GM10266 (cell line): ENCODE measurements around the gene GH2.
"Not testable (repeated sequence)": the region's sequence is repeated elsewhere in the genome, so short reads cannot be mapped to it uniquely, and the experiment has no call there.

Experiments used
- DNase-seq: peaks from one replicate; pipeline ENCODE4 v3.0.0; 2012; ENCODE audit errors: extremely low spot score
- TF ChIP-seq, protein P1 (sequence below): IDR thresholded peaks from 2 replicates; pipeline ENCODE4 v1.5.1; 2012; ENCODE audit warnings: mild to moderate bottlenecking, low read depth; ENCODE audit not compliant: control insufficient read depth, insufficient read depth; ENCODE audit errors: missing control alignments

The GH2 gene

DNA sequence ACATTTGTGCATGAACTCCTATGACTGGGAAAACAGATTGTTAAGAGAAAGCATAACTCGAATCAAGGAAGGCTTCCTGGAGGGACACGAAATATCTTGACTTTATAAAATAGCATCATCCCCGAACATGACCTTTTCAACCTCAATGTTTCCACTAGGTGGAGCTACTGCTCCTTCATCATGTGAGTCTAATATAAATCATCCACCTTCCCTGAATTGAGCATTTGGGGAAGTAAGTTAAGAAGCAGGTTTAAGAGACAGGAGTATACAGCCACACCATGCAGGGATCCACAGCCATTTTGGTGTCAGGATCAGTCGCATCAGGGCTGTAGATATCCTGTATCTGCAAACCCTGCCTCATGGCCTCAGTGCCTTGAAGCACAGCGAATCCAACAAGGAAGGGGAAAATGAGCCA lies 22.1 kb upstream of the GH2 start:
- TF ChIP-seq, protein P1, sequence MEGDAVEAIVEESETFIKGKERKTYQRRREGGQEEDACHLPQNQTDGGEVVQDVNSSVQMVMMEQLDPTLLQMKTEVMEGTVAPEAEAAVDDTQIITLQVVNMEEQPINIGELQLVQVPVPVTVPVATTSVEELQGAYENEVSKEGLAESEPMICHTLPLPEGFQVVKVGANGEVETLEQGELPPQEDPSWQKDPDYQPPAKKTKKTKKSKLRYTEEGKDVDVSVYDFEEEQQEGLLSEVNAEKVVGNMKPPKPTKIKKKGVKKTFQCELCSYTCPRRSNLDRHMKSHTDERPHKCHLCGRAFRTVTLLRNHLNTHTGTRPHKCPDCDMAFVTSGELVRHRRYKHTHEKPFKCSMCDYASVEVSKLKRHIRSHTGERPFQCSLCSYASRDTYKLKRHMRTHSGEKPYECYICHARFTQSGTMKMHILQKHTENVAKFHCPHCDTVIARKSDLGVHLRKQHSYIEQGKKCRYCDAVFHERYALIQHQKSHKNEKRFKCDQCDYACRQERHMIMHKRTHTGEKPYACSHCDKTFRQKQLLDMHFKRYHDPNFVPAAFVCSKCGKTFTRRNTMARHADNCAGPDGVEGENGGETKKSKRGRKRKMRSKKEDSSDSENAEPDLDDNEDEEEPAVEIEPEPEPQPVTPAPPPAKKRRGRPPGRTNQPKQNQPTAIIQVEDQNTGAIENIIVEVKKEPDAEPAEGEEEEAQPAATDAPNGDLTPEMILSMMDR = peak; percentile 29
- not testable (repeated sequence) for DNase-seq

DNA sequence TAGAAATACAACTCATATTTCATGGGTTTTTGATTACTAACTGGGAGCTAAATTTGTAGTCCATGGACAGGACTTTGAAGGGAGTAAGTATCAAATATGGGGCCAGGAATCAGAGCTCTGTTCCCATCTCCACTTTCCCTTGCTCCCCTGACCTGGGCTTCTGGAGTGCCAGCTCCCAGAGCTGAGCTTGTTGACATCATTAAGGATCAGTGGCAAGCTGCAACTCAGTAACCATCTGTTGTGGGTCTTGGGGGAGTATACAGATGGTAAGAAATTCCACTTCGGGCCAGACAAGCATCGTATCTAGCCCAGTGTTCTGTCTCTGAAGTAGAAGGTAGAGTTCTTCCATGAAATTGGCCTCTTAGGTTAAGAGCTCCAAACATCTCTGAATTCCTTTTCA lies 20.2 kb upstream of the GH2 start:
- DNase-seq = not testable (repeated sequence)

DNA sequence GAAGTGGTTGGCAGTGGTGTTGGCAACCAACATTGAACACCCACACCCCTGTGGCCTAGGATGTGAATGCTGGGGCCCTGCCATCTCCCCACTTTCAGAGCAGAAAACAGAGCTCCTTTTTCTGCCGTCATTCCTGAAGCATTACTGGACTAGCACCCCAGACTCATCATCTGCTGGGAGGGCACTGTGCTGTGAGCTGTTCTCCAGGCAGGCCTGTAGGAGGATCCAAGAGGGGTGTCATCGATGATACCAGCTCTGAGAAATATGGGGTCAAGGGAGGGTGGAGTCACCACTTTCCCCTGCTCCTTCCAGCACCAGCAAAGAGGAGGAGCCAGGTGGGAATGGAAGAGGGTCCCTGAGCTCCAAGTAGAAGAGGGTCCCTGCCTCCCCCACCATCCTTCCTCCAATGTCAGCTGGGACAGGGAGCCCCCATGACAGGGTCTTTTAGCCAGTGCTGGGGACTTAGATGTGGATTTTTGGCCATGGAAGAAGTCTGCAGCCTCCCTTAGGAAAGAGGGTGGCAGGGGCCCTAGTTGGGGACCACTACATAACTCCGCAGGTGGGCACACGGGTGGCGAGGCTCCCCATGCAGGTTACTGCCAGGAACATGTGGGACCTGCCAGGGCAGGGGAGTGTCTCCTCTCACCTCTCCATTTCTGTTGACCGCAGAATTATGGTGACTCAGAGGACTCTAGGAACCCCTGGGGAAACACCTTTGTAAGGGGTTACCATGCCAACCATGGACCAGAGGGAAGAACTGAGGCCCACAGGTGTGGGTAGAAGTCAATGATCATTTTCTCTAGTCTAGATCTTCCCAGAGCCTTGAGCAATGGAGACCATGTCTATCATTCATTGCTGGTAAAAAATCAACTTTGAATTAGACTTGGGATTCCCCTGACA lies 17.4 kb upstream of the GH2 start:
- DNase-seq = not testable (repeated sequence)

DNA sequence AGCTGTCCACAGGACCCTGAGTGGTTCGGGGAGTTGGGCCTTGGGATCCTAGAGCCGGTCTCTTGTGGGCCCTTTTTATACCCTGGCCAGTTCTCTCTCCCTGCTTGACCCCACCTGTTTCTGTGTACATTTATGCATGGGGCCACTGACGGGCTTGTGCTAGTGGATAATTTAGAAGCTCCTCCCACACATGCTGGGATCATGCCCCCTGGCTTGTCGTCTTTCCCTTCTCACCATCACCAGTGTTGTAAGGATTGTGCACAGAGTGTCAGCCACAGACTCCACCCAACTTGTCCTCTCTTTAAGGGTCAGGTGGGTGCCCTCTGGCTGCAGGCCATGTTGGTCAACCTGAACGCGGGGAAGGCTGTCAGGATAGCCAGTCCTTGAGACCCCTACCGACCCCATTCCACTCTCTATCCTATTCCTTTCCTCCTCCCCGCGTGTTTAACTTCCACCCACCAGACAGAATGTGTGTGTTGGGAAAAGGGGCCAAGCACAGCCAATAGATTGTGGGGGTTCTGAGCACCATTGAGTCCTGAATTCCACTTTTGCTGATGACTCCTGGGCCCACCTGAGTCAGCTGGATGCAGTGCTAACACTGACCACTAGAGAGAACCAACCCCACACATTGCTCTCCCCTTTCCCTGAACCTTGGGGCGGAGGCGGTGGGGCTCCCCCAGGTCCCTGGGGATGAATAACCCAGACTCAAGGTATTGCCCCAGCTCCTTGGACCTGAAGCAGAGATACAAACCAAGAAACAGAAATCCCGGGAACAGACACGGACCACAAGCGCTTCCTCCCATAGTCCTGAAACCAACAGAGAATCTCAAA lies 15.0 kb upstream of the GH2 start, which contains the start of gene CSH1:
CSH1 (minus strand) TSS at position 51 of the 831 bp plus-strand sequence. CDS start 63 bp downstream, outside the sequence.
- not testable (repeated sequence) for DNase-seq

DNA sequence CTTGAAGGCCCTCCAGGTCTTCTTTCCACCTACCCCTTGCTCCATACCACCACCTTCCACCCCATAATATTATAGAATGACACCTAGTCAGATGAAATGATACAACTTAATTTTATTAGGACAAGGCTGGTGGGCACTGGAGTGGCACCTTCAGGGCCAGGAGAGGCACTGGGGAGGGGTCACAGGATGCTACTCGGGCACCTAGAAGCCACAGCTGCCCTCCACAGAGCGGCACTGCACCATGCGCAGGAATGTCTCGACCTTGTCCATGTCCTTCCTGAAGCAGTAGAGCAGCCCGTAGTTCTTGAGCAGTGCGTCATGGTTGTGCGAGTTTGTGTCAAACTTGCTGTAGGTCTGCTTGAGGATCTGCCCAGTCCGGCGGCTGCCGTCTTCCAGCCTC lies 13.1 kb upstream of the GH2 start:
- DNase-seq = not testable (repeated sequence)

DNA sequence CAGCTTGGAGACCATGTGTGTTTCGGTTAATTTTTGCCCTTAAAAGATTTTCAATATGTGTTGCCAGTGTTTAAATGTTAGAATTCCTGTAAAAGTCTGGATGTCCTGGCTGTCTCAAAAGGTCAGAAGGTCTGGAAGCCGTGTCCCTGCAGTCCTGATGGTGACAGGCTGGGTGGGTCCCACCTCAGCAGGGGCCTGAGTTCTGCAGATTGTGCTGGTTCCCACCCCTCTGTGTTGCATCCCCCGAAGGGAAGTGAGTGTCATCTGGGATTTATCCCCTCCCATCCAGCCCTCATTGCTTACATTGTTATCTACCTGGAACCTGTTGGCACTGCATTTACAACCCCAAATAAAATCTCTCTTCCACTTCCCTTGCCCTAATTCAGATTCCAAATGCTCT lies 12.3 kb upstream of the GH2 start:
- DNase-seq = not testable (repeated sequence)

DNA sequence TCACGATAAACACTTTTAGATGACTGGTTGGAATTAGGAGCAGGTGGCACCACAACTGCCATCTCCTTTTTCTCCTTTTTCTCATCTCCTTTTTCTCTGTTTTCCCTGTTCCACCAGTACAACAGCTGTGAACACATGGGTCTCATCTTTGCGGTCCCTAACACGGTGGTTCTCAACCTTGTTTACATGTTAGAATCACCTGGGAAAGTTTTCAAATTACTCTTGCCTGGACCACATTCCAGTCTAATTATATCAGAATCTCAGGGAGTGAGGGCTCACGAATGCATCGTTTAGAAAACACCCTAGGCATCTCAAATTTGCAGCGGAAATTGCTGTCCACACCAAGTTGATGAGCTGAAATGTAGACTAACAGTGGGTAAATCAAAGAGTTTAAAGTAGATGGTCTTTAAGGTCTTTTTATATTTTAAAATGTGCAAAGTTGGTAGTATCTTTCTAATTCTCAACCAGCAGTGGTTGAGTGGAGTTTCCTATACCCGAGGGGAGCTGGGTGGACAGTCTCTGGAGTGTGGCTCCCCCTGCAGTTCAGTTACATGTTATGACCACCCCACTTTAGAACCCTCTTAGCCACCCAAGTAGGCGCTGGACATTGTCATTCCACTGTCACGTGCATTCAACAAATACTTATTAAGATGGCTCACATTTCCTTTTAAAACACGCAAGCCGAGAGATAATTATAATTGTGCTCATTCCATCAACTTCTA lies 10.7 kb upstream of the GH2 start:
- not testable (repeated sequence) for DNase-seq

DNA sequence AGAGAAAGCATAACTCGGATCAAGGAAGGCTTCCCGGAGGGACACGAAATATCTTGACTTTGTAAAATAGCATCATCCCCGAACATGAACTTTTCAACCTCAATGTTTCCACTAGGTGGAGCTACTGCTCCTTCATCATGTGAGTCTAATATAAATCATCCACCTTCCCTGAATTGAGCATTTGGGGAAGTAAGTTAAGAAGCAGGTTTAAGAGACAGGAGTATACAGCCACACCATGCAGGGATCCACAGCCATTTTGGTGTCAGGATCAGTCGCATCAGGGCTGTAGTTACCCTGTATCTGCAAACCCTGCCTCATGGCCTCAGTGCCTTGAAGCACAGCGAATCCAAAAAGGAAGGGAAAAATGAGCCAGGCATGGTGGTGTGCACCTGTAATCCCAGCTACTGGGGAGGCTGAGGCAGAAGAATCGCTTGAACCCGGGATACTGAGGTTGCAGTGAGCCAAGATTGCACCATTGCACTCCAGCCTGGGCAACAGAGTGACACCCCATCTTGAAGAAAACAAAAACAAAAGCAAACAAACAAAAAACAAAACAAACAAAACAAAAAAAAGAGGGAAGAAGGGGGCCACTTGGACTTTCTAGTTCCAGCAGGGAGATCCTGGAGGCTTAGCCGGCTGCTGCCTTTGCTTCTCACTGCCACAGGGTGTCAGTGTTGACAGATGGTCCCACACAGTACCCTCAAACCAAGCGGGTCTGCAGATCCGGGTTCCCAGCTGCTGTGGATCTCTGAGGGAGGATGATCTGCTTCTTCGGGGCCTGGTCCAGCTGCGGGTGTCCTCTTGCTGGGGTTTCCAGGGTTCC lies 7.5 kb upstream of the GH2 start:
- not testable (repeated sequence) for DNase-seq
- TF ChIP-seq, protein P1 = peak; percentile 54

DNA sequence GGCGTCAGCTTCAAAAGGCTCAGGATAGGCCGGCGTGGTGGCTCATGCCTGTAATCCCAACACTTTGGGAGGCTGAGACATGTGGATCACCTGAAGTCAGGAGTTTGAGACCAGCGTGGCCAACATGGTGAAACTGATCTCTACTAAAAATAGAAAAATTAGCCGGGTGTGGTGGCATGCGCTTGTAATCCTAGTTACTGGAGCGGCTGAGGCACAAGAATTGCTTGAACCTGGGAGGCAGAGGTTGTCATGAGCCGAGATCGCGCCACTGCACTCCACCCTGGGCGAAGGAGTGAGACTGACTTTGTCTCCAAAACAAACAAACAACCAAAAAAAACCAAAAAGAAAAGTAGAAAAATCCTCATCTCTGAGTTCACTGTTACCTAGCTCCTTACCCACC lies 3.4 kb upstream of the GH2 start:
- not testable (repeated sequence) for DNase-seq

DNA sequence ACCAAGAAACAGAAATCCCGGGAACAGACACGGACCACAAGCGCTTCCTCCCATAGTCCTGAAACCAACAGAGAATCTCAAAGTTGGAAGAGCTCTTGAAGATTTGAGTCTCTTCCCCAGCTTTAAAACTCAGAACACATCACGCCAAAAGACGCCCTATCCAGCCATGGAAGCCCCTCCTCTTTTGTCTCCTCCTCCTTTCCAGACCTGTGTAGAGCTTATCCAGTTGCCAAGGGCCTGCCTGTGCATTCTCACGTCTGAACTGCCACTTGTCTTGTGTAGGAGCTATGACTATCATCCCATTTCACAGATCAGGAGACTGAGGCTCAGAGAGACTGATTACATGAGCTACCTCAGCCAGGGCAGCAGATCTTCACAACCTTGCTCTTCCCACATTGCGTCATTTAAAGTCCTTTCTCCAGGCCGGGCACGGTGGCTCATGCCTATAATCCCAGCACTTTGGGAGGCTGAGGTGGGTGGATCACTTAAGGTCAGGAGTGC lies 932 bp upstream of the GH2 start:
- not testable (repeated sequence) for DNase-seq

DNA sequence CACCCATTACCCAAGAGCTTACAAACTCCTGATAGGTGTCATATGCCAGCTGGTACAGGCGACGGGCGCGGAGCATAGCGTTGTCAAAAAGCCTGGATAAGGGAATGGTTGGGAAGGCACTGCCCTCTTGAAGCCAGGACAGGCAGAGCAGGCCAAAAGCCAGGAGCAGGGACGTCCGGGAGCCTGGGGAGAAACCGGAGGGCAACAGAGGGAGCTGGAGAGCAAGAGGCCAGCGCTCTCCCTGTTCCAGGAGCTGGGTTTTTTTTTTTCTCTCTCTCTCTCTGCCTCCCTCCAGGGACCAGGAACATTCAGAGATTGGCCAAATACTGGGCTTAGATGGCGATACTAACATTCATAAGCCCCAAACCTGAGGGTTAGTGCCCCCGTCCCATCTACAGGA lies 407 bp downstream of the GH2 start:
- DNase-seq = not testable (repeated sequence)

DNA sequence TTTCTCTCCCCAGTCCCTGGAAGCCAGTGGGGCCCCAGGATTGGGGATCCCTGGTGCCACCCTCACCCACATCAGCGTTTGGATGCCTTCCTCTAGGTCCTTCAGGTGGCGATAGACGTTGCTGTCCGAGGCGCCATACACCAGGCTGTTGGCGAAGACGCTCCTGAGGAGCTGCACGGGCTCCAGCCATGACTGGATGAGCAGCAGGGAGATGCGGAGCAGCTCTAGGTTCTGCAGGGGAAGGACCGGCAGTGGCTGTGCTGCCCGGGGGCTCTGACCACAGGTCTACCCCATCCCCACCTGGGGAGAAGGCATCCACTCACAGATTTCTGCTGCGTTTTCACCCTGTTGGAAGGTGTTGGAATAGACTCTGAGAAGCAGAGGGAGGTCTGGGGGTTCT lies 1.0 kb downstream of the GH2 start:
- DNase-seq = no peak
- TF ChIP-seq, protein P1 = no peak

DNA sequence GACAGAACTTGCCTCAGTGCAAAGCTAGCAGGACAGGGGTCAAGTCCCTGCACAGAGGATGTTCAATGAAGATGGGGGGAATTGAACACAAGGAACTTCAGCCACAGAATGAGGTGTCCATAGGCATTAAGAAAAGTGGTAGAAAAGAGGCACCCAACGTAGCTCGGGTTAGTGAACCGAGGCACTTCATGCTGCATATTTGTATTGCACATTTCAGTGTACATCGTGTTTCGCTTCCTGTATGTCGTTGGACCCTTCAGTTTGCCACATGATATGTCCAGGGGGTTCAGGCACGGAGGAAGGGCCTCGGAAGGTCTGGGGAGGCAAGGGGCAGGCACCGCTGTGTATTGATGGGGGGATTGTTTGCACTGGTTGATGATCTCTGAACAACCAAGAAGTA lies 3.3 kb downstream of the GH2 start:
- not testable (repeated sequence) for DNase-seq

DNA sequence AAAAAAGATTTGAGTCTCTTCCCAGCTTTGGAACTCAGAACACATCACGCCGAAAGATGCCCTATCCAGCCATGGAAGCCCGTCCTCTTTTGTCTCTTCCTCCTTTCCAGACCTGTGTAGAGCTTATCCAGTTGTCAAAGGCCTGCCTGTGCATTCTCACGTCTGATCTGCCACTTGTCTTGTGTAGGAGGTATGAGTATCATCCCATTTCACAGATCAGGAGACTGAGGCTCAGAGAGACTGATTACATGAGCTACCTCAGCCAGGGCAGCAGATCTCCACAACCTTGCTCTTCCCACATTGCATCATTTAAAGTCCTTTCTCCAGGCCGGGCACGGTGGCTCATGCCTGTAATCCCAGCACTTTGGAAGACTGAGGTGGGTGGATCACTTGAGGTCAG lies 7.1 kb downstream of the GH2 start:
- not testable (repeated sequence) for DNase-seq

DNA sequence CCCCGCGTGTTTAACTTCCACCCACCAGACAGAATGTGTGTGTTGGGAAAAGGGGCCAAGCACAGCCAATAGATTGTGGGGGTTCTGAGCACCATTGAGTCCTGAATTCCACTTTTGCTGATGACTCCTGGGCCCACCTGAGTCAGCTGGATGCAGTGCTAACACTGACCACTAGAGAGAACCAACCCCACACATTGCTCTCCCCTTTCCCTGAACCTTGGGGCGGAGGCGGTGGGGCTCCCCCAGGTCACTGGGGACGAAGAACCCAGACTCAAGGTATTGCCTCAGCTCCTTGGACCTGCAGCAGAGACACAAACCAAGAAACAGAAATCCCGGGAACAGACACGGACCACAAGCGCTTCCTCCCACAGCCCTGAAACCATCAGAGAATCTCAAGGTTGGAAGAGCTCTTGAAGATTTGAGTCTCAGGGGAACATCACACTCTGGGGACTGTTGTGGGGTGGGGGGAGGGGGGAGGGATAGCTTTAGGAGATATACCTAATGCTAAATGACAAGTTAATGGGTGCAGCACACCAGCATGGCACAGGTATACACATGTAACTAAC lies 7.6 kb downstream of the GH2 start:
- not testable (repeated sequence) for DNase-seq
